ENCODE data around the gene ZNF407.

Gene ZNF407

DNA sequence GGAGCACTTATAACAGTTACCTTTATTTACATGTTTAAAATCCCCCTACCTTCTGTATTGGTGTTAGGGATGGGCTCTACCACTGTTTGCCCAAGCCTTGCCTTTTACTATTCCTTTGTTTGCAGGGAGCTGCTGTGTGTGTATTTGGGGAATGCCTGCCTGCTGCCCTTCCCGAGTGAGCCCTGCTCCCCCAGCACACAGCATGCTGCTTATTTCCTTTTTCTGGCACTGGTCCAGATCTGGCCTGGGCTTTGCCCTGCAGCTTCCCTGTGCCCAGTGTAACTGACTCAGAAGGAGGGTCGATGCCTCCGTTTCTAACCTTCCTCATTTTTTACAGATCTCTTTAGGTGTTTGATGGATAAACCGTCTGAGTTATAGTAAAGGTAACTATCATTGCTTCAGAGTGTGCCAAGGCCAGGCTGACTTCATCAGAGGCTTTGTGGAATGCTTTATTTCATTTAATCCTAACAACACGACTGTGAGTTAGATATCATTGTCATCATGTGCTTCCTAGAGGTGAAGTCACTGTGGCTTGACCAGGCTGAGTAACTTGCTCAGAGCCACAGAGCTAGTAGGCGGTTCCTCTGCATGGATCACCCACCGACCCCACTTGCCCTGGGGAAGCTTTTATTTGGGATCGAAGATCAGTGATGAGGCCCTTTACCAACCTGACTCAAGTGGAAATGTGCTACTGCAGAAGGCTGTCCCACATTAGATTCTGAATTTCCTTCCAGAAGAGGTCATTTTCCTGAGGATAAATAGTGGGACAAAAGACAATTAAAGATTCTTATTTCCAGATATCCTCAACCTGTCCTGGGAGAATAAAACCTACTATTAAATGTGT lies 238.8 kb downstream of the ZNF407 start:
- peak; percentile 60 for DNase-seq

DNA sequence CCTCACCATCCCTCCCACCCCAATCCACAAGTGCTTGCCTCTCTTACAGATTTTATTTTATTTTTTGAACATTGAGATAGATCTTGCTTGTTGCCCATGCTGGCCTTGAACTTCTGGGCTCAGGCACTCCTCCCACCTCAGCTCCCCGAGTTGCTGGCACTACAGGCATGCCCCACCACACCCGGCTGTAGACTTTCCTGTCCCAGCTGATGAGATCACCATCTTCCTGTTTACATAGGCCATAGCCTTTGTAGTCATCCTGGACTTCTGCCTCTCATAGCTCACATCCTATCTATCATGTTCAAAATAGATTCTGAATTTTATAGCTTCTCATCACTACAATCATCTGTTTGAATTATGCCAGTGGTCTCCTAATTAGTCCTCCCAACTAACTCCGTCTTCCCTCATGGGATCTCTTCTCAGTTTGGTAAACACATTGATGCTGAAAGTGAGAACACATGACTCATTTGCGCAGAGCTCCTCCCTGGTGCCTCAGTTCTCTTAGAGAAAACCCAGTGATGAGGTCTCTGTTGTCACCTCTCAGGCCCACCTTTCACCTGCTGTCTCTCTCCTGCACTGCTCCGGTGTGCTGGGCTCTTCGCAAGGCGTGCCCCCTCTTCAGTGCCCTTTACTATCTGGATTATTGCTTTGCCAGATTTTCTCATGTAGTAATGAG lies 243.0 kb downstream of the ZNF407 start:
- DNase-seq: no peak

DNA sequence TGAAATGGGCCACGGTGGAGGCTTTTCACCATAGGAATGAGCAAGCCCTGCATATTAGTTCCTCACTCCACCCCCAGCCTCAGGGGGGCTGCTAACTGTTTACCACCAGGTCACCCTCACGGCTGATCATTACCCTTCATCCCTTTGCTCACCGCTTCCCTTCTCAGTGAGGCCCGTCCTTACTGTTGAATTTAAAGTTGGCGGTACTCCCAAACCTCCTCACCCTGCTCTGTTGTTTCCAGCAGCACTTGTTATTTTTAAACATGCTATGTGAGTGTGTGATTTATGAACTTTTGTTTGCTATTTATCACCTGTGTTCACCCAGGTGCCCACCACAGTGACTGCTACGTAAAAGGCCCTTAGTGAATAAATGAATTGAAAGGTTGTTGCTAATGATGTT lies 243.6 kb downstream of the ZNF407 start:
- DNase-seq: no peak

DNA sequence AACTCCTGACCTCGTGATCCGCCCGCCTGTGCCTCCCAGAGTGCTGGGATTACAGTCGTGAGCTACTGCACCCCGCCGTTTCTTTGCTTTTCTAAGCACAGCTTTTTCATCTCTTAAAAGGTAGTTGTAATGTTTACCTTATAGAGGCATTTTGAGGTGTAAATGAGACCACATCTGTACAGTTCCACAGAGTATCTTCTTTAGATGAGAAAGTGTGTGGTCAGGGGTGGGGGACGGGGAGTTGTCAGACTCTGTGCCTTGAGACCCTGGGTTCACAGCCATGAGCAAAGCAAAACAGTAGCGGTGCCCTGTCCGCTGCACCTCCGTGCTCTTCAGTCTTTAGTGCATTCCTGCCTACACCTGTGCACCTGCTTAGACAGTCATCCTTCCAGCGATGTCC lies 251.6 kb downstream of the ZNF407 start:
- no peak for DNase-seq

DNA sequence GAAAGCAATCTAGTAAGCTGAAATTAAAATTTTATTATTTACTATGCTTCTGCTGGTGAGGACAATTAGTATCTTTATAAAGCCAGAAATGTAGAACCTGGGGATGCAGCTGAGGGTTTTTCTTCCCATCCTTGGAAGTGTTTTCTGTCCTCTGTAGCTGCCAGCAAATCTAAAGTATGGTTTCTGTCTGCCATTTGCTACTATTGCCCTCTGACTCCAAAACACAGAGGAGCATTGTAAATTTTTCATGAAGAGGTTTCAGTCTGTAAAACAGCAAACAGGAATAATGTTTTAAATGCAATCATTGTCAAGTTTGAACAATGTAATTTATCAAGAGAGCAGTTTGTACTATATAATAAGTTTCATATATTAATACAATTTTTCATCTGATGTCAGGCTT lies 258.8 kb downstream of the ZNF407 start:
- DNase-seq: no peak

DNA sequence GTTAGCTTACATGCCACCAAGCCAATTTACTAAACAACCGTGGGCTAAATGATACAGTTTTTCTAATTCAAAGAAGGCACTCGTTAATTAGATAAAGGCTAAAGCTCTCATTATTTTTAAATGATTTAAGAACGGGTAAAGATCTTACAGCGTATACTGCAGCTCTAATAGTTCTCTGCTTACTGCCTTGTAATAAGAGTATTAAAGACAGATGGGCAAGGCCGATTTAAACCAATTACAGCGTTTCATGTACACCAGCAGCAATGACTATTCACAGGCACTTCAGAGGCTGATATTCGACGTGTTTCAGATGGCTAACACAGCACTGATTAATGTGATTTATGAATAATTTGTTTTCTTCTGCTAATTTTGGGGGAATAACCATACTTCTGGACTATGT lies 259.3 kb downstream of the ZNF407 start:
- DNase-seq: peak; percentile 29

DNA sequence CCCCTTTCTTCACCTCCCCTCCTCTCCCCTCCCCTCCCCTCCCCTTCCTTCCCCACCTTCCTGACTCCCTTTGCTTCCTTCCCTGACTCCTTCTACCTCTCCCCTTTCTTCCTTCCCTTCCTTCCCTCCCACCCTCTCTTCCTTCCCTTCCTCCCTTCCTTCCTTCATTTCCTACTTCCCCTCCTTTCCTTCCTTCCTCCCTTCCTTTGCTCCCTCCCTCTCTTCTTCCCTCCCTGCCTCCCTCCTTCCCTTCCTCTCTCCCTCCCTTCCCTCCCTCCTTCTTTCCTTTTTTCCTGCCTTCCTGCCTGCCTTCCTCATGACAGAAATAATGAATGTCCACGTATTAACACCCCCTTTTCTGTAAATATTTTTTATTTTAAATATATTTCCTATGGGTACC lies 260.2 kb downstream of the ZNF407 start:
- DNase-seq: no peak

DNA sequence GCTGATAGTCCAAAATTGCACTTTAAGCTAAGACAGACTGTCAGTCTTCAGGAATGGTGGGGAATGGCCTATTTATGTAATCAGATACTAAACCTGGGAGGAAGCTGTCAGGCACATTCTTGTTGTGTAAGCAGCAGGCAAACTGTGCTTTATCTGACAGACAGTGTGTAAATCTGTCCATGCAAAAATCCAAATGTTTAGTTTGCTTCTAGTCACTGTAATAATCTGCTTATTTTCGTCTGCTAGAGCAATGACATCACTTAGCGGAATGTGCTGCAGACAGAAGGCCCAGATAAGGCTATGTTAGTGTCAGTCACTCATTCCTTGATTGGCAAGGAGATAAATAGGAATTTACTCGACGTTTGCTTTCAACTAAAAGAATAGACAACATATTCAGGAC lies 263.5 kb downstream of the ZNF407 start:
- DNase-seq: no peak

DNA sequence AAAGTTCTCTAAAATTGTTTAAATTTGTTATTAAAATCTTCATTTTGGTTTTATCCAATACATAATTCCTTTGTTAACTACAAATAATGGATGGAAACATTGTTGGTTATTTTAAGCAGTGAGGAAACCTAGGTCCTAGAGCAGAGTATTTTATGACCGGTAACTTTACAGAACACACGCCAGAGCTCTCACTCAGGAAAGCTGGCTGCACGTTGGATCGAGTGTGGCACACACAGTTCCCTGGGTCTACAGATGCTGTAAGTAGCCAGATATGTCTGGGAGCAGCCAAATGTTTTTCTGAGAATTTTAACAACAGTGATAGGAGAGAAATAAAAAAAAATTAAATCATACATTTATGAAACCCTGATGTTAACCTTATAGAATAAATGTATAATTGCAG lies 264.4 kb downstream of the ZNF407 start:
- no peak for DNase-seq

DNA sequence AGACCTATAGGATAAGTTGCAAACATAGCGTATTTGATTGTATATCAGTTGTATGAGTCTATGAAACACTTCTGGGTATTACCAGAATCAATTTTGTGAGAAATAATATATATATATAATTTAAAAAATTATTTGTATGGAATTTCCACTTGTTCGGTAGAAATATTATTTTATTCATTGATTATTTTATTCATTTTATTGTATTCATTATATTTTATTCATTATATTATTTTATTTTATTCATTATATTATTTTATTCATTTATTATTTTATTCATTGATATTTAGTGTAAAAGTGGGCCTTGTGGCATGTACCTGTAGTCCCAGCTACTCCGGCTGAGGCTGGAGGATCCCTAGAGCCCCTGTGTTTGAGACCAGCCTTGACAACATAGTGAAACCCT lies 268.9 kb downstream of the ZNF407 start:
- DNase-seq: no peak

DNA sequence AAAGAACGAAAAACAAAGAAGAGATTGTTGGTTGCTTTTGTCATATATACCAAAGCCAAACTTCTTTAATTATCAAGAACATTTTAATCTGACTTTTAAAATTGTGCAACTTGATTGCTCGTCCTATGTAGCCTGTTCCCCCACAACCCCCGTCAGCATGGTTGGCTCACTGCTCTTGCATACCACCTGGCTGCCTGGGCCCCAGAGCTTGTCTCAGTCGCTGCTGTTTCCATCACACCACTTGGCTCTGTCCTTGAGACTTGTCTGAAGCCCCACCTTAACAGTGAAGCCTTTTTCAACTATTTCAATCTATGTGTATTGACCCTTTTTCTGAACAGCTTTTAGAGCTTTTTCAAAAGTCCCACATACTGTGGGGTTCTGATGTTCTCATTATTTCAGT lies 270.8 kb downstream of the ZNF407 start:
- no peak for DNase-seq

DNA sequence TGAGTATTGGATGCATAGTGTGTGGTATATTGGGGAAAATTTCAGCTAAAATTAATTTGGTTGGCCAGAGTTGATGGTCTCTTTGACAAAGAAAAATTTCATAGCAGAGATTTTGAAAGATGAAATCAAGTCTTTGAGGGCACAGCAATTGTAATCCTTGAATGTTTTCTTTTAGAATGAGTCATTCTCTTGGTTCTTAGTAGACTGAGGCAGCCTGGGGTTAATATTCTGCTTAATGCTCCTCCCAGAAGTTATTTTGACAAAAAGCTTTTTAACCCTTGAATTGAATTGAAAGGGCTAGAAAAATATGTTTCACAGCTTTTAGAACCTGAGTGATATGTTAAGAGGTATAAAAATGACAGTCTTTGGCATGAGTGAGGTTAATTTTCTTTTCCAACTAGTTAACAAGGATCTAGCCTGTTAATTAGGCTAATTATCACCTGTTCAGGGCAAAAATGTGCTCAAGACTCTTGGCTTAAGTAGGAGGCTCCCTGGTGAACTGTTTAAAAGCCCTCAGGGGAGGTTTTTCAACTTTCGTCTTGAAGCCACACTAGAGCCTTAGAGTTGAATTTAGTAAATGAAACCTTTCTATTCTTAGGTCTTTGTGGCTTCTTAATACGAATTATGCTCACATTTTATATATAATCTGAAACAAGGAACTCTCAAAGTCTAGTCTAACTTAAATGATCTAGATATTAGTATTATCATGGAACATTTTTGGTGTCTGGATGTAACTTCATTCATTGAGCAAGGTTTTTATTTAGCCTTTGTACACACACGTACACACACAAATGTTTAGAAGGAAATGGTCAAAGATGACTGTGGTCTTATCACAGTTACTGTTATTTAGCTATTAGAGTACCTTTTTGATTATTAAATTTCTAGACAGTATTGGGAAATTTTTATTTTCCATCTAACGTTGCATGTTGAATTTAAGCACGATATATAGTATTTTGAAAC lies 272.5 kb downstream of the ZNF407 start:
- no peak for DNase-seq

DNA sequence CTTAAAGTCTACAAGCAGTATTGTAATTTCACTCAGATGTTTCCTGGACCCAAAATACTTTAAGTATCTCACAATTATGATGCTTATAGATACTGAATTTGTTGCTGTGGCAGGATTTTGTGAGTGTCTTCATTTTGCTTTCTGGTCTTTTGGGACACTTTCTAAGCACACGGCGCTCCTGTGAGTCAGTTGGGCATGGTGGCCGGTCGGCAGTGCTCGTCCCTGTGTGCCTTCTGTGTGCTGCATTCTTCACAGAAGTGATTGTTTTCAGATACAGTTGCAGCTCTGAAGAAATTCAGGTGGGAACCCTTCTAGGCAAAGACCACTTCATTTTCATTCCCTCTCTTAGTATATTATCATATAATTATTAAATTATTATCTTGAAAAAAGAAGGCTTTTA lies 273.3 kb downstream of the ZNF407 start:
- DNase-seq: no peak

DNA sequence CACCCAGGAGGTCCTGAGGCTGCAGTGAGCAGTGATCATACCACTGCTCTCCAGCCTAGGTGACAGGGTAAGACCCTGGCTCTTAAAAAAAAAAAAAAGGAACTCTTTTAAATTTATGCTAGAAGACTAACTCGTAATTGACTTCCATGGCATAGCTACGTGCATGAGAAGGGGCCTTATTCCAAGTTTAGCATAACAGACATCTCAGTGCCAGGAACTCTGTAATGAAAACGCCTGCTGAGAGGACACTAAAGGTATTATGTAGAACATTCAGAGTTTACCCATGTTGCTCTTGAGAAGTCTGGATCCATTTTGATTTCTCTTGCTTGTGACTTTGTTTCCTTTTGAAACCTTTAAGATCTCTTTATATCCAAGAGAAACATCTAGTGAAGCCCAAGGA lies 276.0 kb downstream of the ZNF407 start:
- no peak for DNase-seq

DNA sequence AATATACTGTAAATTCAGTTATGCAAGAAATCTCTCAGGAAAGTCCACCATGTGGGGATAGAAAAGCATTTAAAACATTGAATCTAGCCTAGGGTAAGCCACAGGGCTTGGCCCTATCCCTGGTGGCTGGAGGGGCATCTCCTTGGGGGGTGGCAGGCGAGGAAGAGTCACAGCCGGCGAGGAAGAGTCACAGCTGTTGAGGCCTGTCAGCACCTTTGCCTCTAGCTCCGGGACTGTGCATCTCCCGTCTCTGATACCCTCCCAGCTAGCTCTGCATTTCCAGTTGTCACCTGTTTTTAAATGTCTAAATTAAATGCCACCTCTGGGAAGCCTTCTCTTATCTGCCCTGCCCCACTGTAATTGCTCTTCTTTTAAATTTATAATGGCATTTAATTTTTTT lies 276.7 kb downstream of the ZNF407 start:
- no peak for DNase-seq

DNA sequence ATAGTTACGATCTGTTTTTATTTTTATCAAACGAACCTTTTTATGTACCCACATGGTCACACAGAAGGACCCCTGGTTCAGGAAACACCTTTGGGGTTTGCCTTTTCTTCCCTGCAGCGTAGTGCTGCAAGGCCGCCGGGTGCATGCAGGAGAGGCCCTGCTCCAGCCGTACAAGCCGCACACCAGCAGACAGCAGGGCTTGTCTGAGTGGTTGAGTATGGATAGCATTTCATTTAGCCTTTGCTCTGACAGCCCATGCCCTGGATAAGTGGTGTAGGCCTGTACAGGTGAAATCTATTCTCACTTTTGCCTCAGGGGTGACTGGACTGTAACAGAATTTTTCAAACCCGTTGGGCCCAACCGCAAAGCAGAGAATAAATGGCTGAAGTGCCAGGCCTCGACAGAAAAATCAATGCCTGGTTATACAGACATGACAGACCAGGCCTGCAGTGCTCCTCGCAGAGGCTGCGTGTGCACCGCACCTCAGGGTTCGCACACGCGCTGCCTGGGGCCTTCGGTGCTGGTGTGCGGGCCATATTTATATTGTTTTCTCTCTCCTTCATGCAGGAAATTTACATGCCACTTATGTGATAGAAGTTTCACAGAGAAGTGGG lies 279.1 kb downstream of the ZNF407 start:
- DNase-seq: no peak

DNA sequence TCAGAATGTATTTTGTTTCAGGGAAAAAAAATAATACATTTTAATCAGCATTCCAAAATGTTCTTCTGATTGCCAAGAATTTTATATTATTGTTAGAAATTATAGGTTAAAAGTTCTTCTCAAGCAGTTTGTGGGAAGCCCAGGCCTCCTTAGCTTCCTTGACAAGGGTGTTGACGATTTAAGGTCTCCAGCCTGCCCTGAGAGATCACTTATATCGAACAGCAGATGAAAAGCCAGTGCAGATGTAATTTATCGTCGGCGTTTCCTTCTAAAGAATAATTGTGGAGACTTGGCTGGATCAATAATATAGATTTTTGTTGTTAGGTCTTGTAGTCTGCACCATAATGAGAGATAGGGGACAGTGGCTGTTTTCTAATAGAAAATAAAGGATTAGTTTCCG lies 280.6 kb downstream of the ZNF407 start:
- DNase-seq: no peak

DNA sequence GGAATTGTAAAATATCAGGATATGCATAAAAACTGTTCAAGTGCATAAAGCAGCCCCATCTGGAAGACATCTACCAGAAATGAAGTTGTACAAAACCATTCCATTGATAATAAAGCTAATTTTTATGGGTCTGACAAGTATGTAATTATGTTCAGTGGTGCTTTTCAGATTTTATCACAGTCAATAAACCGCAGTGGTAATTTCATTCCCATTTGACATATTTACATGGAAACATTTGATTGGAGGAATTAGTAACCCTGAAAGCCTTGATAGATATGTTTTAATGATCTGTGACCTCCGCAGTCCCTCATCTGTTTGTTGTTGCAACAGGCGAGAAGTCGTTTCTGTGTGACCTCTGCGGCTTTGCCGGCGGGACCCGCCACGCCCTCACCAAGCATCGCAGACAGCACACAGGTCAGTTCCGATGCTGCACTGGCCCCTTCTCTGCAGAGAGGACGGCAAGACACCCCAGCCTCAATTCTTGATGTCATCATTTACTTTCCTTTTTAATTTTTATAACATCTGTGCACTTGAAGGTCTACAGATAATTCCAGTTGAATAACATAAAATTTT lies 283.1 kb downstream of the ZNF407 start:
- DNase-seq: peak; percentile 36

DNA sequence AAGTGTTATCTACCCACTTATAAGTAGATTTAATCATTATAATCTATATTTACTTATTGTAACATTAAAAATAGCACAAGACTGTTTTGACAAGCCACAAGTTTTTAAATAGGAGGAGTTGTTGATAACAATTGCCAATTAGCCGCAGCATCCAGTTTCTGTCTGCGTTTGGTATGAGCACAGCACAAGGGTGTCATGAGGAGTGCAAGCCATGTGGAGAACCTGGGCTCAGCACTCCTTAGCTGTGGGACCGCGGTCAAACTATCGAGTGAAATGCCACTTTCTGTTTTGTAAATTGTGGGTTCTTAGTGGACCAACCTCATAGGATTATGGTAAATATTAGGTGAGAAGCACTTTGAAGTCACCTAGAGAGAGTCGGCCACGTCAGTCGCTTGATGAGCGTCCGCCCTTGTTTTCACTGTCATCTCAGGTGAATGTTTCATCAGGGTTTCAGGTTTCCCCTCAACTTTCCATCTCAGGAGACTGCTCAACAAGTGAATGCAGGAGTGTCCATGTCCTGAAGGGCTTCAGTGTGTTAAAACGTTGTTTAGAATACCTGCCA lies 294.5 kb downstream of the ZNF407 start:
- peak; percentile 77 for DNase-seq

DNA sequence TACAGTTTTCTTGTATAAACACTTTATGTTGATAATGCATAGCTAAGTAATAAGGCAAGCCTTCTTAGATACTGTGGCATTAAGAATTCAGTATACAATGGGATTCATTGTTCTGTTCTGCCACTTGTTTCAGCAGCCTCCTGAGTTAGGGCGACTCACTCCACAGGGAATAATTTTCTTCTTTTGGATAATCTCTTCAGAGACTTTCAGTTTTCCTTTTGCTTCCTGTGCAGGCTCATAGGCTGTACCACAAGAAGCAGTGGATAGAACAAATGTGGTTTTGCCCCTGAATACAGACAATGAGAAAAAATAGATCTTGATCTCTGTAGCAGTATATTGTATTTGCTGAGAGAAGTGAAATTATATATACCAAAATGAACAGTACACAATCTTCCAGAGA lies 298.0 kb downstream of the ZNF407 start:
- peak; percentile 64 for DNase-seq

DNA sequence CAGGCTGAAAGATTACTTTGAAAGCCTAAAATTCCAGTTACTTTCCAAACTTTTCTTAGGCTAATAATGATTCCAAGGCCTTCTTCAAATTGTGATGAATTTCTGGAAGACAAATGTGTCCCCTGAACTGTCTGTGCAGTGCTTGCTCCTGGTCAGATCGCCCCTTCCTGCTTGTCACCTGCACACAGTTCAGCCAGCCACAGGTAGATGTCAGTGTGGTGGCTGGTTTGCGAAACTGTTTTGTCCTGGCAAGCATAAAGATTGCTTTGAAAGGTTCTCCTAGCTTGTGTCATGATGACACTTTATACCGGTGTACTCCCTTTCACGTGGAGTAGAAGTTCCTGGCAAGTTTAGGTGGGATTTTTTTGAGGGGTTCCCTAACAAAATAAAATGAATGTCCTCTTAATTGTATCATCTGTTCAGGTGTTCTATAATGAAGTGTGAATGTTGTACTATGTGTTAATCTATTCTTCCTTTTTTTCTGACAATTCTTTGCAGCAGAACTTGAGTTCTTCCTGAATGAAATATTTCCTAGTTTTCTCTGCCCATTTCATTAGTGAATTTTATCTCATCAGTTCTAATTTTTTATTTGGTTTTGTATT lies 298.8 kb downstream of the ZNF407 start:
- DNase-seq: peak; percentile 87

Data from NCI-H526 treated with DMSO at 0.1 percent for 48 hours (cell line).